DND-41 (cell line): ENCODE data around the gene LCN15.

ENCODE experiments used
- ATAC-seq: fragments of 200-7000 bp; cut with Tn5 transposase; 3 replicates; pipeline ENCODE4 v1.9.1; 2021; ENCODE audit warnings: low read depth; ENCODE audit not compliant: insufficient read depth
- DNase-seq: peaks from one replicate; pipeline ENCODE4 v3.0.0-alpha.2; 2020
- H2AFZ ChIP-seq: 2 replicates; pipeline ENCODE4 v1.6.0; 2012; ENCODE audit warnings: low read depth, low read length
- H3K27ac ChIP-seq: 2 replicates; pipeline ENCODE4 v1.5.1; 2012; ENCODE audit warnings: low read length, inconsistent platforms
- H3K27me3 ChIP-seq: fragments of 200-600 bp; sonication (generic); 2 replicates; pipeline ENCODE4 v1.6.0; 2012; ENCODE audit warnings: low read length, mild to moderate bottlenecking, inconsistent platforms; ENCODE audit not compliant: insufficient read depth, poor library complexity
- H3K36me3 ChIP-seq: 2 replicates; pipeline ENCODE4 v1.5.1; 2012; ENCODE audit warnings: low read length, inconsistent platforms; ENCODE audit not compliant: insufficient read depth
- H3K4me1 ChIP-seq: 2 replicates; pipeline ENCODE4 v1.5.1; 2012; ENCODE audit warnings: mild to moderate bottlenecking, low read length; ENCODE audit not compliant: insufficient read depth
- H3K4me2 ChIP-seq: 2 replicates; pipeline ENCODE4 v1.6.0; 2012; ENCODE audit warnings: mild to moderate bottlenecking, moderate library complexity, low read length, inconsistent platforms; ENCODE audit not compliant: insufficient read depth
- H3K4me3 ChIP-seq, 2 experiments: fragments of 200-600 bp in 1 of 2; shearing (Covaris generic) in 1 of 2; 2 replicates each; pipeline ENCODE4 v1.5.1; 2012 to 2016; ENCODE audit warnings: inconsistent platforms in 2 of 2, low read length in 2 of 2, mild to moderate bottlenecking in 2 of 2, low read depth in 1 of 2, moderate library complexity in 1 of 2
- H3K79me2 ChIP-seq: 2 replicates; pipeline ENCODE4 v1.6.0; 2012; ENCODE audit warnings: low read length, inconsistent platforms; ENCODE audit not compliant: insufficient read depth
- H3K9ac ChIP-seq: 2 replicates; pipeline ENCODE4 v1.6.0; 2012; ENCODE audit warnings: low read depth, mild to moderate bottlenecking, inconsistent platforms, low read length, moderate library complexity
- H3K9me3 ChIP-seq: 2 replicates; pipeline ENCODE4 v1.5.1; 2012; ENCODE audit warnings: low read length, moderate library complexity, mild to moderate bottlenecking, inconsistent platforms; ENCODE audit not compliant: insufficient read depth, severe bottlenecking
- H4K20me1 ChIP-seq: 2 replicates; pipeline ENCODE4 v1.6.0; 2012; ENCODE audit warnings: low read length; ENCODE audit not compliant: insufficient read depth
- CTCF ChIP-seq: IDR thresholded peaks from 2 replicates; pipeline ENCODE4 v1.5.1; 2012; ENCODE audit warnings: borderline replicate concordance, low read length, moderate library complexity, mild to moderate bottlenecking; ENCODE audit not compliant: poor library complexity, severe bottlenecking; ENCODE audit errors: extremely low read depth
- EZH2 ChIP-seq: IDR thresholded peaks from 3 replicates; pipeline ENCODE4 v1.6.1; 2012; ENCODE audit warnings: borderline replicate concordance, low read depth, mild to moderate bottlenecking, moderate library complexity, low read length, inconsistent platforms; ENCODE audit not compliant: severe bottlenecking

Gene LCN15

GRCh38 chr9:136720251-136720897 lies 43.9 kb downstream of the LCN15 start:
- Histone ChIP-seq H3K4me3 (no peak overlapping the region), H3K36me3 (peaks cover 30% of the 10 kb centered on the region), H3K79me2 (peaks cover 1% of the 10 kb centered on the region; the same call in 1 of the 2 replicates), H4K20me1 (peaks cover 24% of the 10 kb centered on the region), H3K4me2 (no peak overlapping the region), H3K9ac (no peak overlapping the region), H3K27me3 (no peaks in the 10 kb centered on the region), H3K9me3 (no peaks in the 10 kb centered on the region), H3K4me1 (peaks cover 2% of the 10 kb centered on the region; the same call in 1 of the 2 replicates), H2AFZ (no peak overlapping the region), H3K27ac (no peak overlapping the region)
- ATAC-seq, result no peak
- DNase-seq, result no peak
- TF ChIP-seq CTCF (no peak), EZH2 (no peak)

GRCh38 chr9:136719195-136719880 lies 45.0 kb downstream of the LCN15 start:
- H2AFZ ChIP-seq, result no peak overlapping the region
- peaks cover 17% of the 10 kb centered on the region for H4K20me1 ChIP-seq
- TF ChIP-seq EZH2 (no peak), CTCF (no peak)
- peaks cover 21% of the 10 kb centered on the region for H3K36me3 ChIP-seq
- no peak overlapping the region for H3K27ac ChIP-seq
- H3K9ac ChIP-seq, result no peak overlapping the region
- no peak overlapping the region for H3K4me3 ChIP-seq
- H3K4me1 ChIP-seq, result no peaks in the 10 kb centered on the region
- no peaks in the 10 kb centered on the region for H3K9me3 ChIP-seq
- no peaks in the 10 kb centered on the region for H3K27me3 ChIP-seq
- DNase-seq (no peak), ATAC-seq (peak; percentile 15; the same call in 1 of the 3 replicates)
- no peaks in the 10 kb centered on the region; the same call in 1 of the 2 replicates for H3K79me2 ChIP-seq
- no peak overlapping the region for H3K4me2 ChIP-seq

- ATAC-seq, result no peak
- H3K36me3 ChIP-seq, result peaks cover 13% of the 10 kb centered on the region
- H3K27ac ChIP-seq, result no peak overlapping the region
- TF ChIP-seq CTCF (no peak), EZH2 (no peak)
- H3K79me2 ChIP-seq, result no peaks in the 10 kb centered on the region
- no peaks in the 10 kb centered on the region for H3K27me3 ChIP-seq
- H3K4me2 ChIP-seq, result no peak overlapping the region
- no peaks in the 10 kb centered on the region for H3K9me3 ChIP-seq
- no peak overlapping the region for H3K4me3 ChIP-seq
- no peak overlapping the region for H3K9ac ChIP-seq
- no peaks in the 10 kb centered on the region for H3K4me1 ChIP-seq
- no peak overlapping the region for H2AFZ ChIP-seq
- peaks cover 11% of the 10 kb centered on the region for H4K20me1 ChIP-seq
- DNase-seq, result no peak
Measured at GRCh38 chr9:136718345-136719194, 45.7 kb downstream of the LCN15 start.
